GF-D8 (cell line): Measurements from ENCODE around the gene TENT4A.

Source experiments
- DNase-seq: peaks from one replicate; lab custom pipeline; 2025; lab: John Stamatoyannopoulos, UW

Gene TENT4A

DNA sequence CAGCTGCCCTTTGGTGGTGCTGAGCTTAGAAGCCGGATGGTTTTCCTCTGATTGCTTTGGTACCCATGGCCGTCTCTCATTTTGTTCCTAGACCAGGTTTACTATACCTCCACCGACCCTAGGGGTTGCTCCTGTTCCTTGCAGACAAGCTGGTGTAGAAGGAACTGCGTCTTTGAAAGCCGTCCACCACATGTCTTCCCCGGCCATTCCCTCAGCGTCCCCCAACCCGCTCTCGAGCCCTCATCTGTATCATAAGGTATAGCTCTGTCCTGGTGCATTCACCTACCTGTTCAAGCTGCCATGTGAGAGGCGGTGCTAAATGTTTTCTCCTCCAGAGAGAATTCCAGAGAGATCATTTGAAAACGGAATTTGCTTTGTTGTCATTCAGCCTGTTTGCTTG lies 39.5 kb downstream of the TENT4A start:
- no peak for DNase-seq

DNA sequence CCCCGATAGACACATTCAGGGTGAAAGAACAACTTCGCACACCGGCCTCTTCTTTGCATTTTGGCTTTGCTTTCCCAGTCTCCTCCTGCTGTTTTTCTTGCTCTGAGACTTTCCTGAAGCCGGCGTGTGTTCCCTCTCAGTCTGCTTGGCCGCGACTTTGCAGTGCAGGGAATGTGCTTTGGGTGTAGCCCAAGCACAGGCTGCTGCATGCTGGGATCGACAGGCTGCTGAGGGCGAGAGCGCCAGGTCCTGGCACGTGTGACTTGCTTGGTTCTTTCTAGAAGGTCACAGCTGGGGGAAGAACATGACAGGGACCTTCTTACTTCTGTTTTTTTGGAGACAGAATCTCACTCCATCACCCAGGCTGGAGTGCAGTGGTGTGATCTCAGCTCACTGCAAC lies 40.6 kb downstream of the TENT4A start:
- DNase-seq, result no peak

DNA sequence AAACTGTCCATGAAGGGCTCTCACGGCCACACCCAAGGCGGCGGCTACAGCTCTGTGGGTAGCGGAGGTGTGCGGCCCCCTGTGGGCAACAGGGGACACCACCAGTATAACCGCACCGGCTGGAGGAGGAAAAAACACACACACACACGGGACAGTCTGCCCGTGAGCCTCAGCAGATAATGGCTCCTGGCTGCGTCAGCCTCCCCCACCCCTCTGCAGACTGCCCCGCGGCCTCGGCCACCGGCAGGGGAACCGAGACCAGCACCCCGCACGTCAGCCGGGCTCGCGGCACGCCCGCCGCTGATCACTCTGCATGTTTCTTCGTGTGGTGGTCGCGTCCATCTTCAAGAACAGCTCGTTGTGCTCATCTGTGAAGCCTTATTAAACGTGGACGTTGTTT lies 41.5 kb downstream of the TENT4A start:
- no peak for DNase-seq

DNA sequence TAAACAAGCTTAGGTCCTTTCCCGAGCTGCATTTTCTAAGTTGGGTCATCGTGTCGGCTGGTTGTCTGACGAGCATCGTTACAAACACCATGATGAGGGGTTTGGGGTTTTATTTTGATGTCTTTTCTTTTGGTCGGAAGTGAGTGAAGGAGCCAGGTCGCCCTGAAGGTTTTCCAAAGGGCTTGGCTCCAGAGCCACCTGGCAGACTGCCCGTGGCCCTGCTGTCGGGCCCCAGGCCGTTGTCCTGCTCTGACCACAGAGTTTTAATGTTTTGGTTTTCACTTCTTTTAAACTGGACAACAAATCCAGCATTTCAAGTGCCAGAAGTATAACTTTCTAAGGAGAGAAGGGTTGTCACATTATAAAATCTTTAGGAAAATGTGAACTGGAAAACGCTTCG lies 42.3 kb downstream of the TENT4A start:
- DNase-seq, result no peak

DNA sequence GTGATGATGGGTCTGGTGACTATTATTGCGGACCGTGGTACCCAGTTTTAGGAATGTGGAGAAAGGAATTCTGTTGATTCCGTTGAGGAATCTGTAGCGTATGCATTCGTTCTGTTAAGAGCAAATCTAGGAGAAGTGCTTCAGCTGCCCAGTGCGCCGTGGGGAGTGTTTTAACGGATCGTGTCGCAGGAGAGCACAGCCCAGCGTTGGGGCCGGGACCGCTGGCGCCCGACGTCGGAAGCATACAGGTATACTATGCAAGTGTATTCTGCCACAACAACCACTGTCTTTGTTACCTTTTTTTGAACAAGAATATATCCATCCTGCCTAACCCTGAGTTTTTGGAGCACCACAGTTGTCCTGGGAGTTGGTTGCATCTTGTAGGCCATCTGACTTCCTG lies 42.7 kb downstream of the TENT4A start:
- DNase-seq, result no peak

DNA sequence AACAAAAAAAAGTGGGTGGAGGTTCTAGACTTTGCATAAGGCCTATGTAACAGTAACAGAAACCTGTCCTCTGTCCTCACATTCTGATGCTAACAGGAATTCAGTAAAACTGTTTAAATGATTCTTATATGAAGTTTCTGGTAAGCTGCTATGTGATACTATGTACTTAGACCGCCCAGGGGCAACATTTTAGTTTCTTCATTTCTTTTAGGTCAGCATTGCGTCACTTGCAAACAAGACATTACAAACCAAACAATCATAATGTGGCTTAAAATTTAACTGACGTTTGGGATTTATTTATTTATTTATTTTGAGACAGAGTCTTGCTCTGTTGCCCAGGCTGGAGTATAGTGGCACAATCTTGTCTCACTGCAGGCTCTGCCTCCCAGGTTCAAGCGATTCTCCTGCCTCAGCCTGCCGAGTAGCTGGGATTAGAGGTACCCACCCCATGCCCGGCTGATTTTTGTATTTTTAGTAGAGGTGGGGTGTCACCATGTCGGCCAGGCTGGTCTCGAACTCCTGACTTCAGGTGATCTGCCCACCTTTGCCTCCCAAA lies 44.3 kb downstream of the TENT4A start:
- no peak for DNase-seq

DNA sequence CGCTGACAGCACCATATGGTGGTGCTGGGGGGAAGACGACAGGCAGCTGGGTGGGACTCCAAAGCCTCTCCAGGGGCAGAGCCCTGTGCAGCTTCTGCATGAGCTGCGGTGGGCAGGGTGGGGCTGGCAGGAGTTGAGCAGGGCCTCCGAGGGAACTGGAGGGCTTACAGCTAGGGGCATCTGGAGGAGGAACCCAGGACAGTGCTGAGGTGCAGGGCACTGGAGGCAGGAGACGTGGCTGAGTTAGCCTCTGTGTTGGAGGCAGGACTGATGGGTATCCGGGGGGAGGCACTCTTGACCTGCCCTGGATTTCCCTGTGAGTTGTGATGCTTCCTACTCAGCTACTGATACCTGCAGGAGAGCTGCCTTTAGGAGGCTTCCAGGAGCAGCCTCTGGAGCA lies 45.0 kb downstream of the TENT4A start:
- no peak for DNase-seq

DNA sequence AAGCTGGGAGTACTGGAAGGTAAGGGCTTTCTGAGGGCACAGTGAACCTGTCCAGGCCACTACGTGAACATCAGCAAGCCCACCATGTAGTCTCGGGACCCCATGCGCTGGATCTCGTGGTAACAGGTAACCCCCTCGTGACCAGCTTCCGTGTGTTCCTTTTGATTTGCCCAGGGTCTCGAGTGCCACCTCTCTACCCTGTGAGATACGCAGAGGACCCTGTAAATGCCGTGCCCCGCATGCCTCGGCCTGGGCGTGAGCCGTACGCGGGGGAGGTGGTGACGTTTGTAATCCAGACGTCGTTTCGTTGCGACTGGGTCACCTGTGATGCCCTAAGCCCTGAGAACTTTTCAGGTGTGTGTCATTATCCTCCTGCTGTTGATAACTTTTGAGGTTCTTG lies 45.5 kb downstream of the TENT4A start:
- no peak for DNase-seq

DNA sequence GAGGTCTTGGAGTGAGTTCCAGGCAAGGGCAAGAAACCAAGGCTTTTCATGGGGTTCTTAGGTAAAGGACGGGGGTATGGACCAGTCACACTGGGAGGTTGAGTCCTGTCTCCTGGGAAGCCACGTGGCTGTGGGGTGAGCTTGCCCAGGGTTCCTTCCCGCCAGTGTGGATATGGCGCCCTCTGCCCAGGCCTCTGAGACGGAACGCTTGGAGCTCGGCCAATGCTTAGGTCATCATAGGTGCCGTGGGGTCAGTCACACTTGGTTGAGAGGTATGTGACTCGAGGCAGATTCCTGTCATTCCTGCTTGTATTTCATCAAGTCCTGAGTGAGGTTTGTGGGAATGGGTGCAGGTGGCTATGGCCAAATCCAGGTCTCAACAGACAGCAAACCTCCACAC lies 46.2 kb downstream of the TENT4A start:
- DNase-seq, result no peak

DNA sequence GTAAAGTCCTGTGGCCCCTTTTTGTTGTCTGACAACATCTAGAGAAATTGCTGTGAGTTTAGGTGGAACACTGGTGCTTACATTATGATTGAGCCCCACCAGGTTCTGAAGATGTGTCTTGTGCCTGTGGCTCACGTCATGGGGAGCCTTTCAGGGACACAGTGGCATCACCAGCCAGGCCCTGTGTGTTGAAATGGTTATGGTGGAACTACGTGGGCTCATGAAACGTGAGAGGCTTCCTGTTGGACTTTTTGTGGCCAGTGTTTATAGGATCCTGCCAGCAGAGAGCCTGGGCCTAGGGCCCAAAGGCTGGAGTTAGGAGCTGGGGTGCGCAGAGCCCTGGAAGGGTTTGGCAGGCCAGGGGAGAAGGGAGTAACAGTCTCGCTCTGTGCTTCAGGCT lies 46.8 kb downstream of the TENT4A start:
- no peak for DNase-seq

DNA sequence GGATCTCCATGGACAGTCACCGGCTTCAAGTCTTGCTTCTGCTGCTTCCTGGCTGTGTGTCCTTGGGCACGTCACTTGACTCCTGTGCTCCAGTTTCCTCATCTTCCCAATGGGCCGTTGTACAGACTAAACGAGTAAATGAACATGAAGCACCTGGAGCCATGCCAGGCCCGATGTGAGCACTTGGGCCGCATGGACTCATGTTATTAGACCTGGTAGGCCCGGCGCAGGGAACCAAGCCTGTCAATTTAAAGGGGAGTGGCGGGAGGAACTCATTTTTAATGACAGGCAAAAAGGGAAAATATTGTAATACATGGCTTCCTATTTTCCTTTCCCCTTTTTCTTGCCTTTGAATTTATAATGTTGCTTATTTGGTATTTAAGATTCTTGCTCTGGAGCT lies 47.5 kb downstream of the TENT4A start:
- DNase-seq, result no peak

DNA sequence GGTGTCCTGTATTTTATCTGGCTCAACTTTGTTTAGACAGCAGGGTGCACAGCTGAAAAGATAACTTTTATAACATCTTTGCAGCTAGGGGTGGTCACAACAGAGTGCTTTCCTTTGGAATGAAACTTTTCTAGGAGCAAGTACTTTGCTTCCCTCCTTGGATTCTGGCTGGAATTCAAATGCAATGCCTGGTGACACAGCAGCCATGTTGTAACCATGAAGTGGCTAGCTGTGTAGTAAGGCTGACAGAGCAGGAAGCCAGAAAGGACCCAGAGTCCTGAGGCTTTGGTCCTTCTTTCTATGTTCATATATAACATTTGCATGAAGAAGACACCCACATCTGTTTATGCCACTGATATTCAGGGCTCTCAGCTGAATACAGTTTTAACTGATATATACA lies 48.1 kb downstream of the TENT4A start:
- no peak for DNase-seq

DNA sequence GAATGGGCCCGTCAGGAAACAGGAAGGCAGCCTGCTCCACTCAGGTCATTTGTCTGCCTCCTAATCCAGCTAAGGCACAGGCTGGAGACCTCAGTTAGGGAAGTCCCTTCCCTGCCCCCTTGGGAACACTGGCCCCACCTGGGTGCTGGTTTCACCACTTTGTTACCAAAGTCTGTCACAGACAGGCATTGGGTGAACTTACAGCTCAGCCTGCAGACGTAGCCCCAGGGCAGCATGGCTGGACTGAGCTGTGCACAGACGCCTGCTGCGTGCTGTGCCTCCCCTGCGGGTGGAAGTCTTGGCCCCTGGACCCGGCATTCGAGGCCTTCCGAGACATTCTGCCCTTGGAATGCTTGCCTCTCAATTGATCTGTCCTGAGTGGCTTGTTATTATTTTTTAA lies 48.9 kb downstream of the TENT4A start:
- DNase-seq, result no peak

DNA sequence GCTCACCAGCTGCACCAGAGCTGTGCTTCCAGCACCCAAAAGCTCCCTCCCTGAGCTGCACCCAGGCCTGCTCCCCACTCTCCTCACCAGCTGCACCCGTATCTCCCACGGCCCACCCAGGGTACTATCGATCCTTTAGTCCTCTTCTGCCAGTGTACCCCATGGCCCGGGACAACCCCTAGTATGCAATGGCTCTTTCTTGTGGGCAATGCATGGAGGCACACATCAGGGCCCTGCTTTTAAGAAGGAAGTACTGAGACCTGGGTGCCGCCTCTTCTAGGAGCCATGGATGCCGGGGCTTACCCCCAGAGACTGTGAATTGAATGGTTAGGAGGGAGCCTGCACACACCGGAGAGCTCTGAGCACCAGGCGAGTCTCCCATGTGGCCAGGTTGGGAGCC lies 49.5 kb downstream of the TENT4A start:
- no peak for DNase-seq

DNA sequence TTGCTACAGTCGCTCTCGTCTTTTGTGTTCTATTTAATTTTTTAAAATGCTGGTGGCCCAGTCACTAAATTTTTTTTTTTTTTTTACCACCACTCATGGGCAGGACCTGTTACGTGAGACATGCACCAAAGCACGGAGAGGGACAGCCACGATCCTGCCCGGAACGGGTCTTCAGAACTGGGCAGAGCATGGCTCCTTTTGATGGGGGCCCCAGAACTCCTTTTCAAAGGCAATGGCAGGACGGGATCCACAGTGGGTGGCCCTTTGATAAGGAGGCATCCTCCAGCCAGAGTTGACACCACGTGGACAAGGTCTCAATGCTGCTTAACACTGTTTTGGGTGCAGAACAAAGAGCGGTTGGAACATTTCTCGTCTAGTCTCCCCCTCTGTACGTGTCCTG lies 50.0 kb downstream of the TENT4A start:
- no peak for DNase-seq

DNA sequence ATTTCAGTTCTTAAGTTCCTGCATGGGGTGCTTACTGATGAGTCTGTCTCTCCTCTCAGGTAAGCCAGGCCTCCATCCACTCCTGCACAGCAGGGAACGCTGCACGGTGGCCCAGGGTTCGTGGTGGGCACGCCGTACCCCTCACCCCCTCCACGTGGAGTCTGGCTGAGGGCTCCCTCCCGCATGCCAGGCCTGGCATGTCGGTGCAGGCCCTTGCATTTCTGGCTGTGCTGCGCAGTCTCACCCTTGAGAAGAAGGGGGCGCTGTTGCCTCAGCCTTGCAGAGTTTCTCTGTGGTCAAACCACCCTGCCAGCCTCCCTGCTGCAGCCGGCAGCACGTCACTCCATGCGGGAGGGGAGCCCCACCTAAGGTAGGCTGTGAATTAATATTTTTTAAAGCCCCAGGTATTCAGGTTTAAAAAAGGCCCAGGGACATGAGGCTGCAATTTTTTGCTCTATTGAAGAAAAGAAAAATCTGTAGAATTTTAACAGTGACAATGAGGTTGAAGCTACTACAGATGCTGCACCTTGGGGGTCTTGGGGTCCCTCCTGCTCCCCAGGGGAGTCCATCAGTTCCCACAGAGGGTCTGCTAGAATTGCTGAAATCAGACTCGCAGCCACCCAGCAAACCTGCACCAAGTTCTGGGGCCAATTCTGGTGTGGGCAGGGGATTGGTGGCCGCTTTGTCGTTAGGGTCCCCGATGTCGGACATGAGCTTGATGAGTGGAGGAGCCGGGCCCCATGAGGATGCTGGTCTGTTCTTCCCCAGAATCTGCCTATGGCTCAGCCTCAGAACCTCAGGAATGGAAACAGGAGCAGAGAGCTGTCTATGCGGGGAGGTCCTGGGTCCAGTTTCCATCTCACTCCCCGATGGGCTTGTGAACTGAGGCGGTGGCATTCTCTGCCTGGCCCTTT lies 52.6 kb downstream of the TENT4A start:
- DNase-seq, result peak; percentile 39

DNA sequence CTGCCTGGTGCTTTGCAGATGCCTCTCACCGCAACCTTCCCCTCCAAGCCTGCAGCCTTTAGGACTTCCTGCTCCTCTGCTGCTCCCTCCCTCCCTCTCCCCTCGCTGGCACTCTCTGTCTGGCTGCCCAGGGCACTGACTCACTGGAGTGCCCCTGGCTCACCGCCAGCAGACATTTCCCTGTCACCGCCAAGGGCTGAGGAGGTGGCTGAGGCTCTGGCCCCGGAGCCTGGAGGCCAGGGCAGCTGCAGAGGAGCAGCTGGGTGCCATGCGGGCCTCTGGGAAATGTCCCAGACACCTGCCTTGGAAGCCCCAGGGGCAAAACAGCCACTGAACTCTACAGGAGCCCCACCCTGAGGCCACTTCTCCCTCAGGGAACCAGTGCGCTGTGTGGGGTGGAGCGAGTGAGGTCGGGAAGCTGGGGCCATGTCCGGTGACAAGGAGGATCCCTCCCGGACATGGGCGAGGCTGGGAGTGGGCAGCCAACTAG lies 53.4 kb downstream of the TENT4A start:
- DNase-seq, result peak; percentile 71

DNA sequence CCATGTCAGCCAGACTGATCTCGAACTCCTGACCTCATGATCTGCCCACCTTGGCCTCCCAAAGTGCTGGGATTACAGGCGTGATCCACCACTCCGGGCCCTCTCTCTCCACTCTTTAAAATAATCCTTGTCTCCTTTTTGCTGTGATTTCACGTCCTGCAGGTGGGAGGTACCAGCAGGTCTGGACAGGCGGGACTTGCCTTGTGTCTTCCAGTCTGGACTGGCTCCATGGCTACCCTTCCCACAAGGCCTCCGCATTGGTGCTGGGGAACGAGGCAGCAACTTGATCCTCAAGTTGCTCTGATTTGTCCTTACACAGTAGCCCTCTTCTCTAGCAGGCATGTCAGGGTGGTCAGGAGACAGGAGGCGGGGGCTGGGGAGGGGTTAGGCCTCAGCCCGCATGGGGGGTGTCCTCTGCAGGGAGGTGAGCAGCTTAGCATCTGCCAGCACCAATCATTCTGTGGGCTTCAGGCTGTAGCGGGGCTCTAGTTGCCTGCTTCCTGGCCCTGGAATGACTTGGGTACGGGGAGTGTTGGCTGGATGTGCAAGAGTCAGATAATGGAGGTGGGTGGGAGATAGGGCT lies 54.3 kb downstream of the TENT4A start:
- DNase-seq, result no peak

DNA sequence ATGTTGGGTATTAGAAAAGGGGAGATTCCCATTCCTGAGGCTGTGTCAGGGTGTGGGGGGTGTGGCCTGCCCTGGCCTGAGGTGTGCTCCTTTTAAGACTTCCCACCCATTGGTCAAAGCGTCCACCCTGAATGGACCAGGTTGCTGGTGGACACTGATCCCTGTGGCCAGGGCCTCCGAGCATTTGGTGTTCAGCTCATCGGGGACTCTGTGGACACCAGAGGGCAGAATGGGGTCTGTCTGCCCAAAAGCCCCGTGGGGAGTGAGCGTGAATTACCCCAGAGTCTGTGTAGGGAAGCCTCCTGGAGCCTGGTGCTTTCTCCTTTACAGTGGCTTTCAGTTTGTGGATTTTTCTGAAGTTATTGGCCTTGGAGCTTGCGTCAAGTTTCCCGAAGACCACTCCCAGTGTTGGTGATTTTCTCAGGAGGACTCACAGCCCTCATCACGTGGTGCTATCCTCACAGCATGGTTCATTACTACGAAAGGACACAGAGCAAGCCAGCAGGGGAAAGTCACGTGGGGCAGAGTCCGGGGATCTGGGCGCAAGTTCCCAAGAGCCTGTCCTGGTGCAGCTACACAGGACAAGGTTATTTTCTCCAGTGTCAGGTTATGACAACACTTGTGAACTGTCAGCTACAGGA lies 55.5 kb downstream of the TENT4A start:
- DNase-seq, result no peak

DNA sequence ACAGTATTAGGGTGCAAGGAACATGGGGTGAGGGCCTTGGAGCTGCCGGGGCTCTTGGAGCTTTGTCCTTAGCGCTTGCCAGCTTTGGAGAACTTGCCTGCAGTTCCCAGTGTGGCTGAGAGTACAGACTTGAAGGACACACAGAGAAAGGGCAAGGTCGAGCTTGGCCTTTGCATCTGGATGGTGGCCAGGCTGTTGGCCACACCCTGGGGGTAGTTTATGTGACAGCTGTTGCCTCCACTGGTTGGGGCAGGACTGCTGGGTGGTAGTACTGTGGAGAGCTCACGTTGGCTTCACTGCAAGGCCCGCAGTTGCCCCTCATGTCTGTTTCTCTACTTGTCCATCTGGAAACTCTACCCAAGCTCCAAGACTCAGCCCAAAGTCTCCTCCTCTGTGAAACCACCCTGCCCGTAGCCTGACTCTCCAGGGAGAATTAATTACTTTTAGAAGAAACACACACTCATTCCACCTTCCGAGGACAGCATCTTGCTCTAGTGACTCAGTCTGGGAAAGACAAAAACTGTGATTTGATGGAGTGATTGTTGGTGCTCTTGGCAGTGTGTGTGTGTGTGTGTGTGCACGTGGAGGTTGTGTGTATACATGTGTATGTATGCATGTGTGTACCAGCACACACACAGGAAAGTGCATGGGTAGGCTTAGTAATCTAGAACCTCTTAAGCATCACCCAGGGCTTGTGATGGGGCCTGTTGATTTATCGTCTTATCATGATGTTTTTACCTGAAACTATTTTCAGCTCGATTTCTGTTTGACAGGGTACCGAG lies 57.8 kb downstream of the TENT4A start:
- no peak for DNase-seq

DNA sequence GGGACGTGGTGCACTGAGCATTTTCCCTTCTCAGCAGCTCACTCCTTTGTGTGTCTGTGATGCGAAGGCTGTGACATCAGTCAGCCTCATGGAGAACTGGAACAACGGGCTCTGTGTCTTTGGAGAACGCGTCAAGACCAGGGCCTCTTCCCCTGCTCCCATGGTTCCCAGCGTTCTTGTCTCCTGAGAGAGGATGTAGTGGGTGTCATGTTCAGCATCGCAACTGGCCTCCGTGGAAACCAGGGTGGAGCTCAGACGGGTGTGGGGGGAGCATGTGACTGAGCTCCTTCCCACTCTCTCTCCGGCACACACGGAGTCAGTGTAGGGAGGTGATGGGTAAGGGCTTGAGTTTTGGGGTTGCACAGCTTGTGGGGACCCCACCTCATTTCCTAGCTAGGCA lies 59.7 kb downstream of the TENT4A start:
- DNase-seq, result no peak
